Heart left ventricle (tissue), 13 donors: ENCODE results near the gene RBM20.

Experiments
- CTCF ChIP-seq, 12 donors: fragments of 200-600 bp; sonication (generic) in 4 of 12; IDR thresholded peaks; one replicate each; pipeline versions ENCODE4 v1.5.0 to v1.8.0; 2018 to 2022; ENCODE audit warnings: antibody characterized with exemption in 12 of 12, mild to moderate bottlenecking in 5 of 12
- POLR2A ChIP-seq, 2 donors: fragments of 450-650 bp; IDR thresholded peaks; one replicate each; pipeline ENCODE4 v1.6.1; 2017; ENCODE audit warnings: antibody characterized with exemption in 2 of 2, mild to moderate bottlenecking in 2 of 2, moderate library complexity in 2 of 2
- donor health status: ischemic (EF 13 %, LVEDD 7.1; RV severe dilation, severe dysfunction).
- donor health status: DM: no; HTN: yes; CAD: no.
- donor health status: DM: no; HTN: no; CAD: no.
- donor health status: ischemic (EF 25% LVEDD 6.9; RV normal size, moderate dysfunction).
- donor health status: ischemic (EF 25% LVEDD 5.7; RV mildly dilated, moderate dysfunction).
- donor health status: ischemic (EF 35%, LVEDD 5.7; RV mildly dilated, moderate dysfunction).
- donor health status: nonischemic (EF 11% LVEDD 7.7; RV severe dilation, severe dysfunction).
- donor health status: DM: yes; HTN: yes; CAD: no.
- donor health status: PGD.
- donor health status: ischemic (EF 29% LVEDD 5.4; RV normal size, mild dysfunction).
- donor health status: nonischemic (EF 23%, LVEDD 6.1; RV moderate dilation, normal function).

- no peak for TF ChIP-seq CTCF (IDR thresholded peaks at IDR 0.05)
- TF ChIP-seq POLR2A (IDR thresholded peaks at IDR 0.05) = no peak
Observed at GRCh38 chr10:110676016-110676415, 31.9 kb downstream of the RBM20 start.
